Adrenal gland (tissue), 12 donors: ENCODE results near the gene ITPA. TPM values are rescaled to one million over a fixed set of nuclear protein-coding genes. Genes with fewer than 3 reads are reported as not detected.

Experiments
- DNase-seq, 7 donors: peaks; one replicate each; pipeline ENCODE4 v3.0.0-alpha.2; 2019 to 2020
- H3K27ac ChIP-seq, 5 donors: fragments of 200-600 bp; sonication (generic) in 4 of 5; 1 replicate in 3 of 5; 2 replicates in 2 of 5; pipeline versions ENCODE4 v1.5.1 to v1.8.0; 2016 to 2020; ENCODE audit warnings: mild to moderate bottlenecking in 1 of 5
- H3K27me3 ChIP-seq: fragments of 200-600 bp; 2 replicates; pipeline ENCODE4 v1.8.0; 2021
- H3K36me3 ChIP-seq, 2 donors: fragments of 200-600 bp; replicated peaks in 1 of 2; 1 replicate in 1 of 2; 2 replicates in 1 of 2; pipeline versions ENCODE4 v1.5.1 to v1.8.0; 2018 to 2022
- H3K4me1 ChIP-seq, 2 donors: fragments of 200-600 bp; replicated peaks in 1 of 2; 1 replicate in 1 of 2; 2 replicates in 1 of 2; pipeline versions ENCODE4 v1.5.1 to v1.8.0; 2018 to 2021
- H3K4me3 ChIP-seq, 4 donors: fragments of 200-600 bp; sonication (generic) in 3 of 4; one replicate each; pipeline ENCODE4 v1.5.1; 2016 to 2018
- H3K9me3 ChIP-seq, 3 donors: fragments of 200-600 bp; sonication (generic) in 1 of 3; replicated peaks in 1 of 3; 1 replicate in 2 of 3; 2 replicates in 1 of 3; pipeline versions ENCODE4 v1.5.1 to v1.8.0; 2016 to 2021
- CTCF ChIP-seq, 6 experiments: fragments of 450-650 bp in 4 of 6; fragments of 200-600 bp in 2 of 6; sonication (generic) in 1 of 6; IDR thresholded peaks; 1 replicate in 5 of 6; 2 replicates in 1 of 6; pipeline versions ENCODE4 v1.5.1 to v1.8.0; 2016 to 2021; ENCODE audit warnings: antibody characterized with exemption in 6 of 6, mild to moderate bottlenecking in 2 of 6, moderate library complexity in 1 of 6
- POLR2A ChIP-seq, 2 donors: fragments of 450-650 bp; IDR thresholded peaks; one replicate each; pipeline ENCODE4 v1.6.1; 2017; ENCODE audit warnings: antibody characterized with exemption in 2 of 2, mild to moderate bottlenecking in 2 of 2, moderate library complexity in 1 of 2
- WGBS, 4 donors: extraction: QIAGEN DNeasy Blood & Tissue Kit in 2 of 4; methylation state at CpG; one replicate each; pipeline versions ENCODE4 v1.1.5 to v1.1.7; 2013 to 2017; 5-methylcytosine and 5-hydroxymethylcytosine counted together
- intact Hi-C, 2 donors: fragments of 100-400 bp; cut with DNase I; formaldehyde crosslinking; loops; one replicate each; pipeline versions ENCODE4 v1.14.1 to v1.15.0; 2022 to 2023
- polyA plus RNA-seq, 3 donors: library from polyadenylated mRNA; stranded (reverse); fragments of 200-250 nt in 2 of 3; fragments of 350-450 nt in 1 of 3; fragmentation: Illumina TruSeq in 1 of 3; extraction: RNeasy Lipid Tissue Mini Kit (QIAGEN cat#74804) in 1 of 3; gene quantifications; one replicate each; pipeline ENCODE4 v1.2.3, GENCODE V29; 2013 to 2014
- total RNA-seq, 9 donors: library from RNA; depleted of rRNA in 4 of 9; stranded (reverse); fragments of >200 nt in 4 of 9; fragments of 120-200 nt in 1 of 9; fragmentation: NEBNext Ultra II Directional in 1 of 9; extraction: Animal tissue kit (Norgen Biotek cat#: 25700) in 1 of 9; gene quantifications; one replicate each; pipeline versions ENCODE4 v1.1.0 to v1.2.4, GENCODE V29; 2013 to 2023
- donor health status: healthy with polysubstance abuse.
- donor health status: Bipolar disorder and iron deficiency.
- donor health status: DM: yes; HTN: yes; CAD: no.
- donor health status: DM: no; HTN: no; CAD: no.
- donor health status: DM: no; HTN: no; CAD: no.
- donor health status: DM: yes; HTN: yes; CAD: no.

Gene ITPA
- total and polyA plus RNA-seq, 12 donors = 29.3 to 182 (median 62.5) TPM

DNA sequence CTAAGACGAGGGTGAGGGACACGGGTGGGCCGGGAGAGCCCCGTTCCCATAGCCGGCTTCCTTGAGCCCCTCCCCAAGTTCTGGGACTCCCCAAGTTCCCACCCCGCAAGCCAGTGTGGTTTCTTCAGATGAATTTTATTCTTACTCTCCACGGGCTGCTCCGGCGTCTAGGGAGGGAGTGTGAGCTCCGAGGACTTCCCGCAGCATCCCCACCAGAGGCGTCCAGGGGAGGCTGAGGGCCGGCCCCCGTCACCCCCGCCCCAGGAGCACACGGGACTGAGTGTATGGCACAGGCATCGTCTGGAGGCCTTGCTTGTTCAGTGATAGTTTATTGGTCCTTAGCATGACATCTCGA lies 39.7 kb downstream of the ITPA start:
- TF ChIP-seq POLR2A (IDR thresholded peaks at IDR 0.05) = no peak
- TF ChIP-seq CTCF (IDR thresholded peaks at IDR 0.05) = no peak
- no peak for DNase-seq
- intact Hi-C loops = no loop called here
- Histone ChIP-seq H3K27me3 (no peaks in the 10 kb centered on the region), H3K36me3 (peaks cover 0 to 18% of the 10 kb centered on the region in 2 donors), H3K27ac (no peak overlapping the region), H3K4me3 (peak overlapping the region in 1 of 4 donors; percentile 3), H3K4me1 (peaks cover 0 to 11% of the 10 kb centered on the region in 2 donors), H3K9me3 (no peaks in the 10 kb centered on the region)
- 35 to 48% (median 42%) methylated on average over 13 to 18 of the region's 18 CpGs for WGBS, 4 donors

DNA sequence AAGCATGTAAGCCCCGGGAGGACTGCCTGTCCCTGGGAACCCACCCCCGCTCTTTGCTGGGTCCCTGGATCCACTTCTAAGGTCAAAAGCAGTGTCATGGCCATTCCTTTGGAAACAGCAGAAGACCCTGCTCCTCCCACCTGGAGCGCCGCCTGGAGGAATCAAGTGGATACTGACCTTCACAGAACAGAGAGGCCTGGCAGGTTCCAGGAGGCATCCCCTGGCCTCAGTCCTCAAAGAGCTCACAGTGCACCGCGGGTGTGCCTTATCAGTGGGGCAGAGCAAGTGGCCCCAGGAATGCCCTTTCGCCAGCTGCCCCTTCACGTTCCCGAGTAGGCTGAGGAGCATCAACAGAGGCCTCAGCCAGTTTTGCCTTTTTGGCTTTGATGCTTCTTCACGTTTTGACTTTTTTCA lies 40.8 kb downstream of the ITPA start:
- peaks cover 0 to 28% of the 10 kb centered on the region in 2 donors for H3K36me3 ChIP-seq
- peak in 2 of 7 donors; percentile 37 to 58 for DNase-seq
- 55 to 59% (median 58%) methylated on average over 10 of the region's 10 CpGs for WGBS, 4 donors

DNA sequence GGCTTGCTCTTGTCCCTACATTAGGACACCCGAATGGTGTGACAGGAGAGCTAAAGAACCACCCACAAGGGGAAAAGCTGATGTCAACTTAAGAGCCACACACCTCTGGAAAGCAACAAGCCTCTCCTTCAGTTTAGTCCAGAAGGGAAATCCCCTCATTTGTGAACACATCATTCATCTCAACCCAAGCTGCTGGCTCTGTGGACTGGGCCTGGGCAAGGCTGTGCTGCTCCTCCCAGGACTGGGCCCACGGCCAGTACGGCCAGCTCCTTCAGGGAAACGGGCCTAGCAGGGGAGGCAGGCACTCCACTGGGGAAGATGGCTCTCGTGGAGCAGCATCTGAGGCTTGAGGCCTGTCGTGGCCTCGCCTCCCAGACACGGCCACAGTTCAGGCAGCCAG lies 42.5 kb downstream of the ITPA start:
- no peak overlapping the region for H3K4me3 ChIP-seq
- DNase-seq = peak in 6 of 7 donors; percentile 56 to 79 (median 65)
- no peak for TF ChIP-seq CTCF (IDR thresholded peaks at IDR 0.05)
- no peak for TF ChIP-seq POLR2A (IDR thresholded peaks at IDR 0.05)
- 47 to 60% (median 53%) methylated on average over 4 to 8 of the region's 8 CpGs for WGBS, 4 donors
- H3K36me3 ChIP-seq = peaks cover 0 to 45% of the 10 kb centered on the region in 2 donors
- peaks cover 0 to 11% of the 10 kb centered on the region in 2 donors for H3K4me1 ChIP-seq
- intact Hi-C loops = no loop called here
- H3K27me3 ChIP-seq = no peaks in the 10 kb centered on the region
- no peak overlapping the region for H3K27ac ChIP-seq
- H3K9me3 ChIP-seq = no peaks in the 10 kb centered on the region

More for the DNA sequence above, 40.8 kb downstream of the ITPA start:
- H3K27me3 ChIP-seq = no peaks in the 10 kb centered on the region
- H3K4me1 ChIP-seq = peaks cover 0 to 11% of the 10 kb centered on the region in 2 donors
- peak in 4 of 6 experiments; percentile 17 to 40 (median 36) for TF ChIP-seq CTCF (IDR thresholded peaks at IDR 0.05)
- TF ChIP-seq POLR2A (IDR thresholded peaks at IDR 0.05) = no peak
- no peak overlapping the region for H3K27ac ChIP-seq
- intact Hi-C loops = no loop called here
- no peaks in the 10 kb centered on the region for H3K9me3 ChIP-seq
- H3K4me3 ChIP-seq = no peak overlapping the region

- peaks cover 0 to 66% of the 10 kb centered on the region in 2 donors for H3K36me3 ChIP-seq
- no peaks in the 10 kb centered on the region for H3K4me1 ChIP-seq
- TF ChIP-seq CTCF (IDR thresholded peaks at IDR 0.05) (no peak), POLR2A (IDR thresholded peaks at IDR 0.05) (no peak)
- intact Hi-C loops = no loop called here
- no peak overlapping the region for H3K4me3 ChIP-seq
- WGBS, 4 donors = 96 to 99% (median 98%) methylated on average over 4 to 5 of the region's 5 CpGs
- no peak for DNase-seq
- H3K9me3 ChIP-seq = no peaks in the 10 kb centered on the region
- no peaks in the 10 kb centered on the region for H3K27me3 ChIP-seq
- H3K27ac ChIP-seq = no peak overlapping the region
These were observed 46.4 kb downstream of the ITPA start for GRCh38 chr20:3255728-3256127.
